Gastrocnemius medialis (tissue), 4 donors: ENCODE measurements around the gene GALNT18.

Source experiments
- POLR2A ChIP-seq, 2 donors: fragments of 450-650 bp; IDR thresholded peaks; one replicate each; pipeline ENCODE4 v1.6.1; 2017; ENCODE audit warnings: antibody characterized with exemption in 2 of 2, mild to moderate bottlenecking in 2 of 2, moderate library complexity in 2 of 2
- TF ChIP-seq, protein P1 (sequence below), 5 experiments: fragments of 450-650 bp in 3 of 5; fragments of 200-600 bp in 2 of 5; sonication (generic) in 2 of 5; IDR thresholded peaks in 4 of 5; conservative IDR thresholded peaks in 1 of 5; 1 replicate in 4 of 5; 2 replicates in 1 of 5; pipeline ENCODE4 v1.5.1; 2016 to 2019; ENCODE audit warnings: antibody characterized with exemption in 5 of 5, mild to moderate bottlenecking in 3 of 5, moderate library complexity in 3 of 5

GRCh38 chr11:11445441-11446185 is 176.2 kb downstream of the GALNT18 start:
- TF ChIP-seq, protein P1, sequence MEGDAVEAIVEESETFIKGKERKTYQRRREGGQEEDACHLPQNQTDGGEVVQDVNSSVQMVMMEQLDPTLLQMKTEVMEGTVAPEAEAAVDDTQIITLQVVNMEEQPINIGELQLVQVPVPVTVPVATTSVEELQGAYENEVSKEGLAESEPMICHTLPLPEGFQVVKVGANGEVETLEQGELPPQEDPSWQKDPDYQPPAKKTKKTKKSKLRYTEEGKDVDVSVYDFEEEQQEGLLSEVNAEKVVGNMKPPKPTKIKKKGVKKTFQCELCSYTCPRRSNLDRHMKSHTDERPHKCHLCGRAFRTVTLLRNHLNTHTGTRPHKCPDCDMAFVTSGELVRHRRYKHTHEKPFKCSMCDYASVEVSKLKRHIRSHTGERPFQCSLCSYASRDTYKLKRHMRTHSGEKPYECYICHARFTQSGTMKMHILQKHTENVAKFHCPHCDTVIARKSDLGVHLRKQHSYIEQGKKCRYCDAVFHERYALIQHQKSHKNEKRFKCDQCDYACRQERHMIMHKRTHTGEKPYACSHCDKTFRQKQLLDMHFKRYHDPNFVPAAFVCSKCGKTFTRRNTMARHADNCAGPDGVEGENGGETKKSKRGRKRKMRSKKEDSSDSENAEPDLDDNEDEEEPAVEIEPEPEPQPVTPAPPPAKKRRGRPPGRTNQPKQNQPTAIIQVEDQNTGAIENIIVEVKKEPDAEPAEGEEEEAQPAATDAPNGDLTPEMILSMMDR (IDR thresholded peaks at IDR 0.05 in 4 of 5, conservative IDR thresholded peaks at IDR 0.05 in 1 of 5): no peak
- TF ChIP-seq POLR2A (IDR thresholded peaks at IDR 0.05): no peak
